A549 treated with dexamethasone at 1 μM for 4 hours (cell line): ENCODE data around the gene NXPE4. TPM values are rescaled to one million over a fixed set of nuclear protein-coding genes. Genes with fewer than 3 reads are reported as not detected.

Source experiments
- total RNA-seq: library from RNA; stranded (reverse); fragments of 200-300 nt; extraction: Qiagen RNA extraction; gene quantifications from 5 replicates; pipeline ENCODE4 v1.2.3, GENCODE V29; 2022

The NXPE4 gene
- not detected in 5 replicates for total RNA-seq

DNA sequence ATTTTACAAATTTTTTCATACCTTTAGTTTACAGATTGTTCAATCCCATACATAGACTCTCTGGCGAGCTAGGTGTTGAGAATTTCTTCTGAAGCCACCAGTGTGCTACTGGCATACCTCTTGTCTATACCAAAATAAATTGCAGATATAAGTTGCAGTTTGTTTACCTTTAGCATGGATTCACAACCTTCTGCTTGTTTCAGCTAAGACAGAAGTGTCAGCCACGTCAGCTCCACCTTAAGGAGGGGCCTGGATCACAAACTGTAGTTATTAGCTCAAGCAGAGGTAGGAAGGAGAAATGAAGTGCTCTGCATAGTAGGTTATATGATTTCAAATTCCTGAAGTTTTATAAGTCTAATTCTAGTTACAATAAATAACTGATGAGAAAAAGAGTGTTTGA, at the start of gene NXPE4:
Gene NXPE4, minus strand, starts transcription at position 216 of the 400 bp plus-strand sequence. CDS start 1,027 bp downstream, outside the sequence.

DNA sequence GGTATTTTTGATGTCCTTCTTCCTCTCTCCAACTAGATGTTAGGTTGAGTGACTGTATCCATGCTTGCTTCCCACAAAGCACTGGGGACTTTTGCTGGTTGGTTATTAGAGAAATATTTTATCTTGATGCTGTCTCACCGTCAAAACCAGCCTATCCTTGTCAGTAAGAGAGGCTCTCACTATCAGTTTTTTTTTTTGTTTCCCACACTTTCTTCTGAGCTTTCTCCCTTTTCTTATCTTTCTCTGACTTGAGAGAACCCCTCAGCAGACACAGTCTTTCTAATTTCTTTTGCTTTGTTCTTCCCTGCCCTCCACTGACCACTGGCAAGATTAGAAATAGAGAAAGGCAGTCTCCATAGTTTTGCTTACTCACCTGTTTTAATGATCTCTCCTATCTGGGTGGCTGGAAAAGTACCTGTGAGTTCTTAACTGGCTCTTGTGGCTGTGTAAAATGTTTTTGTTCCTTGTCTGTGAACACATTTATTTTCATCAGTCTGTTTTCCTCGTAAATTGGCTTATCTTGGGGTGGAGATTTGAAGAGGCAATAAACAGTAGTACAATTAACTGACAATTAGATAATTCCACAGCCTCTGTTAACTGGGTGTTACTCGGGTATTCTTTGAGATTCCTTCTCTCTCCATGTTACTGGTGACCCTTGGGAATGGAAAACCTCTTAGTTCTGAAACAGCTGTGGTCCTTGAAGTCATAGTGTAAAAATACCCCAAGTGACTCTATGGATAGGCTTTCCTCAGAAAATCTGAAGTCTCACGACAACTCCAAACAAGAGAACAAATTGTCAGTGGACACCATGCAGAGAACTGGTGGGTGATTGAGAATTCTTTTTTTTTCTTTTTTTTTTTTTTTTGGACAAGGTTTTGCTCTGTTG, 35.9 kb downstream of the NXPE4 start, which contains the start of gene NXPE1:
Gene NXPE1, minus strand, starts transcription at position 457 of the 886 bp plus-strand sequence. CDS start 8,680 bp downstream, outside the sequence.

Other genes with a start within 250 kb of the NXPE4 start
- 2.5 to 4.3 TPM (median 3.5 TPM) in 5 replicates for gene C11orf71, start 195.3 kb downstream of the NXPE4 start, total RNA-seq
- 26.0 to 33.9 TPM (median 31.2 TPM) in 5 replicates for gene RBM7, start 195.1 kb downstream of the NXPE4 start, total RNA-seq
- 101 to 113 TPM (median 107 TPM) in 5 replicates for gene REXO2, start 156.3 kb downstream of the NXPE4 start, total RNA-seq
- not detected in 5 replicates for gene NXPE1, start 35.9 kb downstream of the NXPE4 start, total RNA-seq
- 0.06 TPM in 1 of 5 replicates, not detected in the others for gene NXPE2, start 82.7 kb upstream of the NXPE4 start, total RNA-seq